GM12892 (cell line): Measurements from ENCODE around the gene MYLK2.
A peak's percentile ranks its signal among the peaks of the same experiment; 100 is the strongest.

Experiments
- DNase-seq: peaks from one replicate; pipeline ENCODE4 v3.0.0; 2011; ENCODE audit not compliant: insufficient read length
- FAIRE-seq: peaks from 2 replicates; lab custom pipeline; 2011; peaks lifted over from hg19 to GRCh38; lab: Jason Lieb, UNC
- POLR2A ChIP-seq: IDR thresholded peaks from 2 replicates; pipeline ENCODE4 v1.6.1; 2011; ENCODE audit warnings: low read depth, low read length, control low read depth
- POLR2AphosphoS5 ChIP-seq: IDR thresholded peaks from 2 replicates; pipeline ENCODE4 v1.6.1; 2011; ENCODE audit warnings: low read depth, low read length, control low read depth
- TAF1 ChIP-seq: IDR thresholded peaks from 2 replicates; pipeline ENCODE4 v1.6.1; 2011; ENCODE audit warnings: low read depth, mild to moderate bottlenecking, control low read depth, low read length, borderline replicate concordance

Gene MYLK2

DNA sequence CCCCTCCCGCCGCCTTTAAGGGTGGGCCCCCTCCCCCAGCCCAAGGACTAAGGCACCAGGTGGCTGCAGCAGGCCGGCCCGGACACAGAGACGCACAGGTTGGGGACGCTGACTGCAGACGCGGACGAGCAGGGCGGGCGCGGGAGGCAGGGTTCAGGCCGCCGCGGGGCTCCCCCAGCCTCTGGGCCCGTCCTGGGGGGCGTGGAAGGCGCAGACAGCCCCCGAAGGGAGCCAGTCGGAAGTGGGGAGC, 41.9 kb downstream of the MYLK2 start:
- DNase-seq (no peak), FAIRE-seq (no peak)
- TF ChIP-seq POLR2AphosphoS5 (no peak), POLR2A (no peak), TAF1 (no peak)

DNA sequence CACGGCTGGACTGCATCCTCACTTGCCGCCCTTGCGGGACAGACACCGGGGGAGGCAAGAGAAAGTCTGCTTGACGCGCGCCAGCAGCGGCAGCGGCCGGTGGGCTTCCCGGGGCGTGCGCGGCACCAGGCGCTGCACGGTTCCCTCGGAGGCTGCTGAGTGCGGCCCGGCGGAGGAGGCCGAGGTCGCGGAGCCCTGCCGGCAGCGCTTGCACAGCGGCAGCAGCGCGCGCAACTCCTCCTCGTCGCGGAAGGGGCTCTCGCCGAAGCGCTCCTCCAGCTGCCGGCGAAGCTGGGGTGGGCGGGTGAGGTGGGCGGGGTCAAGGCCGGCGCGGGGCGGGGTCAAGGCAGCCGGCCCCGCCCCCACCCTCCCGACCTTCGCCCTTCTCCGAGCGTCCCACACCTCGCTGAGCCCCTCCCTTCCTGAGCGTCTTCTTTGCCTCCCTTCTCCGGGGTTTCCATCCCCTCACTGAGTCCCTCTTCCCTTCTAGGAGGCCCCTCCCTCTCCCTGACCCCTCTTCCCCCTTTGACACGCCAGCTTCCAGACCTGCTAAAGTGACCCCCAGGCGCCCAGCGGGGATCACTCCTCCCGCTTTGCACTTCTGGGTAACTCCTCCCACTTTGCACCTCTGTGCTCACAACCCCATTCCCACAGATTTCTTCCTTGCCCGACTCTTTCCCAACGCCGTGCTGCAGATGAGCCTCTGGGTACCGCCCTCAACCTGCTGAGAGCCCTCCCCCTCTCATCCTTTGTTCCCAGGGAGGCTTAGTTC, 42.4 kb downstream of the MYLK2 start:
- FAIRE-seq: peak; percentile 51
- DNase-seq: peak; percentile 95
- no peak for TF ChIP-seq POLR2A
- TF ChIP-seq POLR2AphosphoS5: no peak
- no peak for TF ChIP-seq TAF1

DNA sequence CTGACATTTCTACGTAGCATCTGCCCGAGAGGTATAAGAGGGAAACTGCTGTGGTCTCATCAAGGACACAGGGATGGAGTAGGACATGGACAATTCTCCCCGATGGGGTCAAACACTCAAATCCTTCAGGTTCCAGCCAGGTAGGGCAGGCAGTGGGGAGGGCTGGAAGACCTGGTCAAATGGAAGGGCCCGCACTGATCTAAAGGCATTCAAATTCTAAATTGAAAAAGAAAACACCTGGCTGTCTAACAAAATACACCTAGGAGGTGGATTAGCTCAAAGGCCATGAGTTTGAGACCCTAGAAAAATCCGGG, 43.0 kb downstream of the MYLK2 start:
- no peak for FAIRE-seq
- no peak for DNase-seq
- TF ChIP-seq TAF1: no peak
- TF ChIP-seq POLR2A: no peak
- no peak for TF ChIP-seq POLR2AphosphoS5

DNA sequence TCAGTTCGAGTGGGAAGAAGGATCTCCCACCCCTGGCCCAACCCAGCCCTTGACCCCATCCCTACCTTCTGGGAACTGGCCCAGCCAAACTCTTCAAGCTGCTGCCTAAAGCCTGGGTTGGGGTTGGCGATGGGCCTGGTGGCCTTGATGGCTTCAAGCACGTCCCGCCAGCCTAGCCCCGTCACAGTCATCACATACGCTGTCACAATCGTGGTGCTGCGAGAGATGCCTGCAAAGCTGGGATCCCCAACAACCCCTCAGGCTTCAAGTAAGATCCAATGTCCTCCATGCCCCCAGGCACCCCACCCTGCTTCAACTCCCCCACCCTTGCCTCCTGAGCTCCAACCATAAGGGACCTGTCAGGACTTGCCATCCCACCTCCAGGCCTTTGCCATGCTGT, 43.4 kb downstream of the MYLK2 start:
- TF ChIP-seq POLR2AphosphoS5 (no peak), POLR2A (no peak), TAF1 (no peak)
- FAIRE-seq (no peak), DNase-seq (no peak)

DNA sequence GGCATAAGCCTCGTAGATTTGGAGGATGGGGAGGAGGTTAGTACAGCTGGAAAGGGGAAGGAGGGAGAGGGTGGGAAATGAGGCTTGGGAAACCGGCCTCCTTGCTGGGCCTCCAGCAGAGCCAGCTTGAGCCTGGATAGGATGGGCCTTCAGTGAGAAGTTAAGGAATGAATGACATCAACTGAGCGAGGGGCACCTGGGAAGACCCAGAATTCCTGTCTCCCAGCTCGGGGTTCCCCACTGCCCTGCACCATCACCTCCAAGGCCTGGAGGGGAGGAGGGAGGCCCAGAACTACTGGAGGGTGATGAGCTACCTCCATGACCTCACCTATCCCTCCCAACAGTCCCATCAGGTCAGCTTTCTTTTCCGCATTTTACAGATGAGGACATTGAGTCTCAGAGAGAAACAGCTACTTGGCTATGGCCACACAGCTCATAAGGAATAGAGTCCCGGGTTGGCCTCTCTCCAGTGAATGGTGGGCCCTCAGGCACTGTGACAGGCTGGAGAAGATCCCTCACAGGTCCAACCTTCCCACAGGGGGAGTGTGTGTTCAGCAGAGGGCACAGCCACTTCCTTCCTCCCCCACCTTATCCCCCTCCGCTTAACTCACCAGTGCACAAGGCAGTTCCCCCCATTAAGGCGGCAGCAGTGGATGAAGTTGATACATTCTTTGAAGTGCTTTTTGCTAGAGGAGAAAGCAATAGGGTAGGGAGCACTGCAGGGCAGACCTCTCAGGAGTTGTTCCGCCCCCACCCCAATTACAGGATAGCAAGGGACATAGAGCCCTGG, 44.3 kb downstream of the MYLK2 start:
- TF ChIP-seq TAF1: no peak
- no peak for TF ChIP-seq POLR2A
- no peak for TF ChIP-seq POLR2AphosphoS5
- DNase-seq: no peak
- no peak for FAIRE-seq

DNA sequence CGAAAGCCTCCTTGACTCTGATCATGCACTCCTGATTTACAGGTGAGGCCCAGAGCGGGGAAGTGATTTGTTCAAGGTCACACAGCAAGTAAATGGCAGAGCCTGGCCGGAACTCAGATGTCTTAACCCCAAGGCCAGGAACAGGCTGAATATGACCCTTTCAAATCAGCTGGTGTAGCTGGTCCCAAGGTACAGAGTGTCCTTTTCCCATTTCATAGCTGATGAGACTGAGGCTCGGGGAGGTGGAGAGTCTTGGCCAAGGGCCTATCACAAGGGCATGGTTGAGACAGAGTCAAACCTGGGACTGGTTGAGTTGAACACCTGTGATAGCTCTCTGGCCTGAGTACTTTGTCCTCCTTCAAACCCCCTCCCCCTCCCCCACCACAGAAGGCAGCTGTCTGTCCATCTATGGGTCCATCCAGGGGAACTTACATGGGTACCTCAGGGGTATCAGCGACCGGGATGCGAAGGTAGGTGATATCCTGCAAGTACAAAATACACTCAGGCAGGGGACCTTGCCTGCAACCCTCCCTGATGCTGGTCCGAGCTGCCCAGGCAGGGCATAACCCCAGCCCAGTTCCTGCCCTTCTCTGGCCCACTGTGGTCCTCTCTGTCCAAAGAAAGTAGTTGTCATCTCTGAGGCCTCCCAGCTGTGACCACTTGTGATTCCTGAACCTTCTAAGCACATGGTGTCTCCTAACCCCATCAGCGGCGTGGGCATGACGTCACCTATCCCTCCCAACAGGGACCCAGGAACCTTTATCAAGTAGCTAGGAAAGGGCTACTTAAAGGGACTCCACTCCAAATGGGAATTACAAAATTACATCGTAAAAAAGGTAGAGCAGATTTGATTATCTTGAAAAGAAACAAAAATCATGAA, 45.6 kb downstream of the MYLK2 start:
- no peak for DNase-seq
- no peak for FAIRE-seq
- TF ChIP-seq TAF1: no peak
- no peak for TF ChIP-seq POLR2AphosphoS5
- TF ChIP-seq POLR2A: no peak

DNA sequence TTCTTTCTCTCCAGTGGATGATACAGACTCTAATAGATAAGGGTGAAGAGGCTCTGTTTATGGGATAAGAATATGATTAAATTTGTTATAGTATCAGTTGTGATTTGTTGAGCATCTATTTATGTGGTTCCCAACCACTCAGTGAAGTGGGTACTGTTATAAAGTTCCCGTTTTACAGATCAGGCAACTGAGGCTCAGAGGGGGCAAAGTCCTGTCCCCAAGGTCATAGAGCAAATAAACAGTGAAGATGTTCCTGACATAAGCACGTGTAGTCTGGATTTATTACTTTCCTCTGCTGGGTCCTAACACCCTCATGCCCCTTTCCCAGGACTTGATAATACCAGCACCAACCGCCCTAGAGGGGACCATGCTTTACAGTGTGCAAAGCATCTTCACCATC, 47.1 kb downstream of the MYLK2 start:
- no peak for FAIRE-seq
- DNase-seq: no peak
- TF ChIP-seq POLR2AphosphoS5 (no peak), POLR2A (no peak), TAF1 (no peak)

DNA sequence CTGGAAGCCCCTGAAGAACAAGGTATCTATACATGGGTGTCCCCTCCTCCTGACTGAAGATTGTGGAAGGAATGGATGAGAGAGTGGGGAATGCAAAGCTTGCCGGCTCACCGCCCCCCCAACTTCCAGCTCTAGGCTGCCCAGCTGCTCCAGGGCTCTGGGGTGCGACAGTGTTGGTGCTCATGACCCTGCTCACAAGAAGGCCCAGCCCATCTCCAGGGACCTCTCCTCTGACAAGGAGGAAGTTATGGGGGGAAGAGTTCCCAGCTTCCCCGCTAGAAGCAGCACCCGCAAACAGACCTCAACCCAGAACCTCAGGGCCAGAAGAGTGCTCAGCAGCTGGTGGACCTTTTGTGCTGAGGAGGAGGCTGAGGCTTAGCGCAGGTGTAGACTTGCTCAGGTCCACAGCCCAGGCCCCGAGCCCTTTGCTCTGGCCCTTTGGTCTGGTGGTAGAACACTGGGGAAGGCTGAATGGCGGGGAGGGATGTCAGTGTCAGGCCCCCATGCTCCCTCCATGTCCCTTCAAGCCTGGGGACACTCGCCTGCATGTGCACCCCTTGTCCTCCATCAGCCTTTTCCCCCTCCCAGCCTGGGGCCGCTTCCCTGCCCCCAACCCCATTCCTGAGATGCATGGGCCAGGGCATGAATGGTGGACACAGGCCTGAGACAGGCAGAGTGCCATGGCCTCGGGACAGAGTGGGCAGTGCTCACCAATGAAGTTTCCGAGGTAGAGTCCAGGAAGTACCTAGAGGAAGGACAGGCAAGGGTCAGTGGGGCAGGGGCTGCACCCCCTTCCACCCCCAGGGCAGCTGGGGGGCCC, 49.9 kb downstream of the MYLK2 start:
- TF ChIP-seq POLR2A: no peak
- TF ChIP-seq TAF1: no peak
- TF ChIP-seq POLR2AphosphoS5: no peak
- FAIRE-seq (no peak), DNase-seq (no peak)

DNA sequence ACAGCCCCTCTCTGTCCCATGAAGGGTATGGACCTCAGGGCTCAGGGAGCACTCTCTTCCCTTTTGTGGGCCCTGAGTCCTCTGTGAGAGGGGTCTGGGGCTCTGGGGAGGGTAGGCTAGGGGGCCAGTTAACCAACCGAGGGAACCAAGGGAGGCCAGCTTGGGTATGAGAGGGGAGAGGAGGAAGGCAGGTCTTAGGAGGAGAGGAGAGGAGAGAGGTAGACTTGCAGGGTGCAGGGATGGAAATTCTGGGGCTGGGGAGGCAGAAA, 50.5 kb downstream of the MYLK2 start:
- TF ChIP-seq TAF1: no peak
- no peak for TF ChIP-seq POLR2AphosphoS5
- TF ChIP-seq POLR2A: no peak
- no peak for DNase-seq
- no peak for FAIRE-seq

DNA sequence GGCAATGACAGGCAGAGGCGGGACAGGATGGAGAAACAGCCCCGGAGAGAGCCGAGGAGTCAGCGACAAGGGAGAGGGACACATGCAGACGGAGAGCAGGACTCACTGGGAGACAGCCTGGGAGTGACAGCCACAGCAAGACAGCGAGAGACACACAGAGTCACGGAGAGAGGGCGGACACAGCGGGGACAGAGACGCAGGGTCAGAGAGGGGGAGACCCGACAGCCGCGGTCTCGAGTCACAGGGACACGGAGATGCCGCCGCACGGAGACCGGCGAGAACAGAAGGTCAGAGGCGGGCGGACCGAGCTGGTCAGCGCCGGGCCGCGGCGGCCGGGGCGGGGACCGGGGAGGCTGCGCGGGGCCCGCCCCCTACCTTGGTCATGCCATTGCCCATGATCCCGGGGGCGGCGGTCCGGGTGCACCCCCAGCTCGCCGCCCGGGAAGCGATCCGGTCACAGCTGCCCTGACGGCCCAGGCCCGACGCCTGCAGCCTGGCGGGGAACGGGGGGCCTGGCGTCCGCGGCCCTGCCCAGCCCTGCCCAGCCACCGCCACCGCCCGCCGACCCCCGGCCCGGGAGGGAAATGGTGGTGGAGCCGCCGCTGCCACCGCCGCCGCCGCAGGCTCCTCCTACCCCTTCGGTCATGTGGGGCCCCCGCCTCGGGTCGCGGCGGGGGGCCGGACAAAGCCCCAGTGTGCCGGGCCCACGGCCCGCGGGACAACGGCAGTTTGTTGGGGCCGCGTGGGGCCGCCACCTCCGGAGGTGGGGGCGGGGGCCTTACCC, 51.0 kb downstream of the MYLK2 start, which contains the start of the genes DUSP15 and TTLL9:
TSS of gene DUSP15 (minus strand) at position 586 of the 784 bp plus-strand sequence. CDS start at position 396, 190 bp downstream.
TSS of gene TTLL9 (plus strand) at position 693 of the 784 bp plus-strand sequence. CDS start 493 bp downstream, outside the sequence.
- no peak for DNase-seq
- FAIRE-seq: no peak
- no peak for TF ChIP-seq POLR2A
- no peak for TF ChIP-seq POLR2AphosphoS5
- no peak for TF ChIP-seq TAF1
